Loucy (cell line): ENCODE results near the gene DSC3.

Experiments
- CTCF ChIP-seq: fragments of 200-600 bp; sonication (generic); conservative IDR thresholded peaks from 2 replicates; pipeline ENCODE4 v1.5.1; 2014; ENCODE audit warnings: mild to moderate bottlenecking, antibody characterized with exemption, low read length
- EZH2phosphoT487 ChIP-seq: fragments of 200-600 bp; IDR thresholded peaks from 2 replicates; pipeline ENCODE4 v1.6.1; 2018; ENCODE audit warnings: antibody characterized with exemption, mild to moderate bottlenecking, moderate library complexity, borderline replicate concordance

GRCh38 chr18:31048216-31048615 lies 5.7 kb upstream of the DSC3 start:
- no peak for TF ChIP-seq CTCF
- no peak for TF ChIP-seq EZH2phosphoT487
